HepG2 (cell line): ENCODE results near the gene RIF1. TPM values are rescaled to one million over a fixed set of nuclear protein-coding genes. Genes with fewer than 3 reads are reported as not detected.

Experiments
- ATAC-seq: fragments of 200-7000 bp; cut with Tn5 transposase; 3 replicates; pipeline ENCODE4 v1.9.1; 2020; ENCODE audit warnings: mild to moderate bottlenecking, moderate library complexity
- BruUV-seq: library from RNA; stranded (reverse); fragments of 400-500 nt; replicated peaks from 2 replicates; lab custom pipeline; 2021; lab: Mats Ljungman, UMichigan
- CTCF ChIA-PET: fragments of 300-600 bp; formaldehyde crosslinking; extraction: SDS; loops from one replicate; lab custom pipeline; 2021; ENCODE audit warnings: low total read pairs, inconsistent platforms, low intra/inter-chr PET ratio; lab: Yijun Ruan, JAX
- POLR2A ChIA-PET: fragments of 350-600 bp; sonication (Branson Sonifier 250); formaldehyde crosslinking; loops from one replicate; lab custom pipeline; 2020; ENCODE audit warnings: antibody characterized with exemption, inconsistent platforms; lab: Yijun Ruan, JAX
- DNase-seq: peaks from one replicate; pipeline ENCODE4 v3.0.0-alpha.2; 2015; ENCODE audit warnings: low spot score
- FAIRE-seq: peaks from 3 replicates; lab custom pipeline; 2011; peaks lifted over from hg19 to GRCh38; lab: Jason Lieb, UNC
- H2AFZ ChIP-seq: one replicate; pipeline ENCODE4 v1.6.1; 2011; ENCODE audit warnings: low read length, inconsistent platforms
- H3K27ac ChIP-seq: fragments of 300-600 bp; 3 replicates; pipeline ENCODE4 v1.8.0; 2011; ENCODE audit warnings: mixed run types, mild to moderate bottlenecking, mixed read lengths, low read length, inconsistent platforms; ENCODE audit not compliant: insufficient read depth; ENCODE audit errors: extremely low read length
- H3K27me3 ChIP-seq, 2 experiments: fragments of 200-600 bp in 1 of 2; 2 replicates in 1 of 2; 3 replicates in 1 of 2; pipeline versions ENCODE4 v1.6.0 to v1.8.0; 2011; ENCODE audit warnings: low read length in 2 of 2, mild to moderate bottlenecking in 2 of 2, moderate library complexity in 2 of 2, inconsistent platforms in 1 of 2; ENCODE audit not compliant: insufficient read depth in 2 of 2, control insufficient read depth in 1 of 2
- H3K36me3 ChIP-seq, 2 experiments: fragments of 200-600 bp in 1 of 2; replicated peaks in 1 of 2; 2 replicates in 1 of 2; 3 replicates in 1 of 2; pipeline versions ENCODE4 v1.5.1 to v1.8.0; 2011; ENCODE audit warnings: low read length in 2 of 2, inconsistent platforms in 1 of 2; ENCODE audit not compliant: insufficient read depth in 2 of 2, control insufficient read depth in 1 of 2
- H3K4me1 ChIP-seq: 2 replicates; pipeline ENCODE4 v1.5.1; 2012; ENCODE audit warnings: low read length, inconsistent platforms; ENCODE audit not compliant: insufficient read depth
- H3K4me2 ChIP-seq: 2 replicates; pipeline ENCODE4 v1.6.0; 2011; ENCODE audit warnings: low read depth, low read length, inconsistent platforms
- H3K4me3 ChIP-seq, 3 experiments: fragments of 200-600 bp in 1 of 3; sonication (generic), shearing (Covaris generic) in 1 of 3; replicated peaks in 1 of 3; 2 replicates each; pipeline ENCODE4 v1.5.1; 2011 to 2016; ENCODE audit warnings: low read length in 3 of 3, inconsistent platforms in 2 of 3, low read depth in 2 of 3, mild to moderate bottlenecking in 2 of 3, control low read depth in 1 of 3, mixed read lengths in 1 of 3; ENCODE audit not compliant: insufficient read depth in 1 of 3
- H3K79me2 ChIP-seq: one replicate; pipeline ENCODE4 v1.6.1; 2011; ENCODE audit warnings: low read length, inconsistent platforms; ENCODE audit not compliant: insufficient read depth
- H3K9ac ChIP-seq: 2 replicates; pipeline ENCODE4 v1.6.0; 2011; ENCODE audit warnings: mild to moderate bottlenecking, low read depth, low read length, inconsistent platforms; ENCODE audit not compliant: insufficient read depth
- H3K9me3 ChIP-seq: 2 replicates; pipeline ENCODE4 v1.5.1; 2012; ENCODE audit warnings: mild to moderate bottlenecking, low read length
- H4K20me1 ChIP-seq: 2 replicates; pipeline ENCODE4 v1.6.0; 2011; ENCODE audit warnings: inconsistent platforms, mild to moderate bottlenecking, low read length, moderate library complexity; ENCODE audit not compliant: insufficient read depth
- ATF7 ChIP-seq, 2 experiments: fragments of 450-650 bp in 1 of 2; sonication (generic) in 1 of 2; formaldehyde crosslinking in 1 of 2; IDR thresholded peaks; 2 replicates each; pipeline versions ENCODE4 v1.4.0 to v1.6.1; 2016 to 2020; ENCODE audit warnings: antibody characterized with exemption in 1 of 2, mild to moderate bottlenecking in 1 of 2, missing genetic modification reagents in 1 of 2
- FOXP1 ChIP-seq, 2 experiments: fragments of 450-650 bp in 1 of 2; IDR thresholded peaks; 2 replicates each; pipeline ENCODE4 v1.6.1; 2017 to 2018; ENCODE audit warnings: antibody characterized with exemption in 1 of 2
- HNRNPLL ChIP-seq: fragments of 200-400 bp; formaldehyde crosslinking; IDR thresholded peaks from 2 replicates; pipeline ENCODE4 v1.6.1; 2017; ENCODE audit warnings: mild to moderate bottlenecking, low read depth, low read length; ENCODE audit not compliant: poor library complexity, severe bottlenecking
- MAFF ChIP-seq: IDR thresholded peaks from 2 replicates; pipeline ENCODE4 v1.6.1; 2011; ENCODE audit warnings: low read depth, low read length, improper control_type of control experiment
- MAFK ChIP-seq, 2 experiments: IDR thresholded peaks in 1 of 2; conservative IDR thresholded peaks in 1 of 2; 2 replicates each; pipeline ENCODE4 v1.6.1; 2011; ENCODE audit warnings: improper control_type of control experiment in 2 of 2, low read length in 2 of 2
- NRL ChIP-seq: sonication (generic); formaldehyde crosslinking; IDR thresholded peaks from 2 replicates; pipeline ENCODE4 v1.5.0; 2020; ENCODE audit warnings: missing genetic modification reagents, mild to moderate bottlenecking, moderate library complexity, borderline replicate concordance
- RAD51 ChIP-seq: fragments of 450-650 bp; IDR thresholded peaks from 2 replicates; pipeline ENCODE4 v1.6.1; 2016; ENCODE audit warnings: borderline replicate concordance
- REPIN1 ChIP-seq: sonication (generic); formaldehyde crosslinking; IDR thresholded peaks from 2 replicates; pipeline ENCODE4 v1.8.0; 2022; ENCODE audit warnings: missing genetic modification reagents, low read depth, mild to moderate bottlenecking, borderline replicate concordance
- SP2 ChIP-seq: sonication (generic); formaldehyde crosslinking; IDR thresholded peaks from 2 replicates; pipeline ENCODE4 v1.5.1; 2020; ENCODE audit warnings: mild to moderate bottlenecking, missing genetic modification reagents
- YY1 ChIP-seq: IDR thresholded peaks from 2 replicates; pipeline ENCODE4 v1.6.1; 2011; ENCODE audit warnings: low read length, low read depth, moderate library complexity, mild to moderate bottlenecking; ENCODE audit not compliant: insufficient read depth, insufficient replicate concordance
- ZFY ChIP-seq: sonication (generic); formaldehyde crosslinking; IDR thresholded peaks from 2 replicates; pipeline ENCODE4 v1.4.0; 2020; ENCODE audit warnings: missing genetic modification reagents
- ZIK1 ChIP-seq: sonication (generic); formaldehyde crosslinking; IDR thresholded peaks from 2 replicates; pipeline ENCODE4 v1.5.0; 2020; ENCODE audit warnings: mild to moderate bottlenecking, low read depth, missing genetic modification reagents, borderline replicate concordance
- ZNF205 ChIP-seq: IDR thresholded peaks from 2 replicates; pipeline ENCODE4 v1.6.1; 2018; ENCODE audit warnings: missing biosample characterization, missing genetic modification reagents
- ZNF263 ChIP-seq: sonication (generic); formaldehyde crosslinking; IDR thresholded peaks from 2 replicates; pipeline ENCODE4 v1.4.0; 2020; ENCODE audit warnings: missing genetic modification reagents
- ZNF292 ChIP-seq: sonication (generic); formaldehyde crosslinking; IDR thresholded peaks from 2 replicates; pipeline ENCODE4 v1.8.1; 2022; ENCODE audit warnings: mild to moderate bottlenecking, low read depth, missing genetic modification reagents, borderline replicate concordance
- ZNF343 ChIP-seq: sonication (generic); formaldehyde crosslinking; IDR thresholded peaks from 2 replicates; pipeline ENCODE4 v1.4.0; 2020; ENCODE audit warnings: mild to moderate bottlenecking, missing genetic modification reagents
- ZNF547 ChIP-seq: sonication (generic); formaldehyde crosslinking; IDR thresholded peaks from 2 replicates; pipeline ENCODE4 v1.5.1; 2020; ENCODE audit warnings: mild to moderate bottlenecking, missing genetic modification reagents
- ZSCAN22 ChIP-seq: sonication (generic); formaldehyde crosslinking; IDR thresholded peaks from 2 replicates; pipeline ENCODE4 v1.4.0; 2020; ENCODE audit warnings: mild to moderate bottlenecking, missing genetic modification reagents
- WGBS: methylation state at CpG from one replicate; pipeline ENCODE4 v1.1.6; 2017; ENCODE audit warnings: low lambda C conversion rate; 5-methylcytosine and 5-hydroxymethylcytosine counted together
- in situ Hi-C: cut with HindIII; loops from 2 replicates; pipeline ENCODE4 v1.10.0; 2017; ENCODE audit warnings: low pct_unique_long_range_greater_than_20kb; ENCODE audit not compliant: extremely low pct_ligation_motif_present
- intact Hi-C: fragments of 100-400 bp; cut with micrococcal nuclease; formaldehyde crosslinking; loops from one replicate; pipeline ENCODE4 v1.10.0; 2022; ENCODE audit not compliant: unreplicated experiment
- polyA plus RNA-seq, 8 experiments: library from polyadenylated mRNA; depleted of rRNA in 3 of 8; stranded (reverse) in 7 of 8; unstranded in 1 of 8; fragments of >200 nt; fragmentation: Illumina TruSeq in 4 of 8; extraction: Trizol in 4 of 8; gene quantifications; 2 replicates each; pipeline versions ENCODE4 v1.2.1 to v1.2.3, GENCODE V29; 2011 to 2016; ENCODE audit warnings: low read depth in 4 of 8, missing spikeins in 1 of 8, mixed read lengths in 1 of 8; ENCODE audit not compliant: insufficient read depth in 1 of 8
- total RNA-seq, 5 experiments: library from RNA; depleted of rRNA; stranded (reverse); fragments of >200 nt; fragmentation: Illumina TruSeq; extraction: Trizol; gene quantifications; 2 replicates each; pipeline ENCODE4 v1.2.3, GENCODE V29; 2016; ENCODE audit warnings: low read depth in 1 of 5
- TF ChIP-seq, protein P1 (sequence below): sonication (generic); formaldehyde crosslinking; IDR thresholded peaks from 2 replicates; pipeline ENCODE4 v1.4.0; 2020; ENCODE audit warnings: missing genetic modification reagents
- TF ChIP-seq, protein P2 (sequence below): sonication (generic); formaldehyde crosslinking; IDR thresholded peaks from 2 replicates; pipeline ENCODE4 v1.5.0; 2020; ENCODE audit warnings: missing genetic modification reagents

RIF1 gene
- total and polyA plus RNA-seq, 2 of the 13 experiments (the other 11 are each of a cell fraction or from before 2014, with no cell fraction given) = 12.1 to 73.6 TPM

DNA sequence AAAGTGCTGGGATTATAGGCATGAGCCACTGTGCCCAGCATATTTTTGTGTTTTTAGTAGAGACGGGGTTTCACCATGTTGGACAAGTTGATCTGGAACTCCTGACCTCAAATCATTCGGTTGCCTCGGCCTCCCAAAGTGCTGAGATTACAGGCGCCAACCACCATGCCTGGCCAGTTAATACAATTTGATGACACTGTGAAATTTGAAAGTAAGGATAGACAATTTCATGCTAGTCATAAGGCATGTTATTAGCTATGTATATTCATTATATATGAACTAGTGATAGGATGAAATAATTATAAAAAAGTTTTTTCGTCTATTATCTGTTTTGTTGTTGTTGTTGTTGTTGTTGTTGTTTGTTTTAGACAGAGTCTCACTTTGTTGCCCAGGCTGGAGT is 8.6 kb upstream of the RIF1 start:
- Histone ChIP-seq H4K20me1 (no peaks in the 10 kb centered on the region), H3K4me2 (no peak overlapping the region), H3K9ac (no peak overlapping the region), H3K4me3 (no peak overlapping the region), H3K36me3 (no peaks in the 10 kb centered on the region), H3K4me1 (no peaks in the 10 kb centered on the region), H3K9me3 (no peaks in the 10 kb centered on the region), H3K79me2 (no peaks in the 10 kb centered on the region), H2AFZ (no peak overlapping the region), H3K27me3 (no peaks in the 10 kb centered on the region), H3K27ac (no peak overlapping the region)
- ChIA-PET POLR2A (no interaction called here), CTCF (no interaction called here)
- in situ Hi-C loops = no loop called here
- no TSS peak for BruUV-seq
- ATAC-seq (no peak), FAIRE-seq (no peak), DNase-seq (no peak)
- TF ChIP-seq MAFK (conservative IDR thresholded peaks at IDR 0.05 in 1 of 2, IDR thresholded peaks at IDR 0.05 in 1 of 2; ENCODE audit: low read length in 2 of 2) (peak; percentile 58 to 76), ZIK1 (CRISPR knock-in tag) (no peak), ZNF343 (no peak), HNRNPLL (no peak), YY1 (no peak), REPIN1 (CRISPR knock-in tag) (no peak), FOXP1 (IDR thresholded peaks at IDR 0.05) (peak; percentile 47; the same call in 1 of the 2 replicates), FOXP1 (CRISPR knock-in tag; IDR thresholded peaks at IDR 0.05) (no peak), ZFY (no peak), ZNF205 (CRISPR knock-in tag) (no peak), ZNF547 (CRISPR knock-in tag) (no peak), ZNF292 (CRISPR knock-in tag) (no peak), SP2 (no peak), ZSCAN22 (no peak), NRL (CRISPR knock-in tag) (no peak), ATF7 (IDR thresholded peaks at IDR 0.05) (no peak), ATF7 (CRISPR knock-in tag; IDR thresholded peaks at IDR 0.05) (no peak), RAD51 (no peak), ZNF263 (no peak), MAFF (peak; percentile 57)
- TF ChIP-seq, protein P1, sequence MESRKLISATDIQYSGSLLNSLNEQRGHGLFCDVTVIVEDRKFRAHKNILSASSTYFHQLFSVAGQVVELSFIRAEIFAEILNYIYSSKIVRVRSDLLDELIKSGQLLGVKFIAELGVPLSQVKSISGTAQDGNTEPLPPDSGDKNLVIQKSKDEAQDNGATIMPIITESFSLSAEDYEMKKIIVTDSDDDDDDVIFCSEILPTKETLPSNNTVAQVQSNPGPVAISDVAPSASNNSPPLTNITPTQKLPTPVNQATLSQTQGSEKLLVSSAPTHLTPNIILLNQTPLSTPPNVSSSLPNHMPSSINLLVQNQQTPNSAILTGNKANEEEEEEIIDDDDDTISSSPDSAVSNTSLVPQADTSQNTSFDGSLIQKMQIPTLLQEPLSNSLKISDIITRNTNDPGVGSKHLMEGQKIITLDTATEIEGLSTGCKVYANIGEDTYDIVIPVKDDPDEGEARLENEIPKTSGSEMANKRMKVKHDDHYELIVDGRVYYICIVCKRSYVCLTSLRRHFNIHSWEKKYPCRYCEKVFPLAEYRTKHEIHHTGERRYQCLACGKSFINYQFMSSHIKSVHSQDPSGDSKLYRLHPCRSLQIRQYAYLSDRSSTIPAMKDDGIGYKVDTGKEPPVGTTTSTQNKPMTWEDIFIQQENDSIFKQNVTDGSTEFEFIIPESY (CRISPR knock-in tag) = no peak
- TF ChIP-seq, protein P2, sequence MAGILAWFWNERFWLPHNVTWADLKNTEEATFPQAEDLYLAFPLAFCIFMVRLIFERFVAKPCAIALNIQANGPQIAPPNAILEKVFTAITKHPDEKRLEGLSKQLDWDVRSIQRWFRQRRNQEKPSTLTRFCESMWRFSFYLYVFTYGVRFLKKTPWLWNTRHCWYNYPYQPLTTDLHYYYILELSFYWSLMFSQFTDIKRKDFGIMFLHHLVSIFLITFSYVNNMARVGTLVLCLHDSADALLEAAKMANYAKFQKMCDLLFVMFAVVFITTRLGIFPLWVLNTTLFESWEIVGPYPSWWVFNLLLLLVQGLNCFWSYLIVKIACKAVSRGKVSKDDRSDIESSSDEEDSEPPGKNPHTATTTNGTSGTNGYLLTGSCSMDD = no peak
- intact Hi-C loops = no loop called here
- 54% methylated on average over 5 of the region's 5 CpGs for WGBS
